HCT116 (cell line): ENCODE measurements around the gene CTU2. TPM values are rescaled to one million over a fixed set of nuclear protein-coding genes. Genes with fewer than 3 reads are reported as not detected.

Experiments
- ATAC-seq: fragments of 200-7000 bp; cut with Tn5 transposase; 2 replicates; pipeline ENCODE4 v1.9.1; 2020; ENCODE audit warnings: mild to moderate bottlenecking, moderate library complexity
- BruUV-seq: library from RNA; stranded (reverse); fragments of 400-500 nt; replicated peaks from 2 replicates; lab custom pipeline; 2021; lab: Mats Ljungman, UMichigan
- CTCF ChIA-PET: fragments of 300-600 bp; sonication (Branson Sonifier 250); formaldehyde crosslinking; loops from one replicate; lab custom pipeline; 2021; ENCODE audit warnings: antibody characterized with exemption; lab: Charles Lee
- POLR2A ChIA-PET: fragments of 300-600, 350-600 bp; sonication (Branson Sonifier 250); formaldehyde crosslinking; loops from one replicate; lab custom pipeline; 2021; ENCODE audit warnings: antibody characterized with exemption; lab: Charles Lee
- RAD21 ChIA-PET, 2 experiments: fragments of 300-600 bp; sonication (Branson Sonifier 250); formaldehyde crosslinking; loops; one replicate each; lab custom pipeline; 2023; ENCODE audit warnings: low total read pairs in 2 of 2; ENCODE audit not compliant: uncharacterized antibody in 2 of 2, unreplicated experiment in 2 of 2, low non-redundant PET in 1 of 2; lab: Charles Lee
- DNase-seq: peaks from one replicate; pipeline ENCODE4 v3.0.0-alpha.2; 2010; ENCODE audit warnings: low read depth, low spot score
- H2AFZ ChIP-seq: fragments of 200-600 bp; shearing (Covaris generic), sonication (generic); 2 replicates; pipeline ENCODE4 v1.6.1; 2017; ENCODE audit warnings: low read depth, mixed run types, mixed read lengths, antibody characterized with exemption, low read length; ENCODE audit not compliant: poor library complexity, severe bottlenecking
- H3K27ac ChIP-seq: 2 replicates; pipeline ENCODE4 v1.5.1; 2012; ENCODE audit warnings: low read depth, low read length
- H3K27me3 ChIP-seq: fragments of 200-600 bp; sonication (generic); 2 replicates; pipeline ENCODE4 v1.6.1; 2016; ENCODE audit warnings: mixed run types, low read length, mixed read lengths; ENCODE audit not compliant: insufficient read depth
- H3K36me3 ChIP-seq, 2 experiments: fragments of 200-500 bp in 1 of 2; fragments of 200-600 bp in 1 of 2; sonication (Bioruptor generic) in 1 of 2; sonication (generic) in 1 of 2; 2 replicates each; pipeline versions ENCODE4 v1.5.1 to v1.6.1; 2014 to 2016; ENCODE audit warnings: low read length in 2 of 2, inconsistent platforms in 1 of 2, mixed read lengths in 1 of 2, mixed run types in 1 of 2; ENCODE audit not compliant: insufficient read depth in 2 of 2, control insufficient read depth in 1 of 2
- H3K4me1 ChIP-seq, 2 experiments: fragments of 200-600 bp in 1 of 2; sonication (generic) in 1 of 2; 2 replicates each; pipeline versions ENCODE4 v1.5.1 to v1.6.1; 2012 to 2017; ENCODE audit warnings: low read length in 2 of 2, inconsistent platforms in 1 of 2, mild to moderate bottlenecking in 1 of 2, mixed read lengths in 1 of 2, mixed run types in 1 of 2, moderate library complexity in 1 of 2; ENCODE audit not compliant: insufficient read depth in 2 of 2, control insufficient read depth in 1 of 2
- H3K4me2 ChIP-seq: fragments of 200-600 bp; sonication (generic); 2 replicates; pipeline ENCODE4 v1.6.1; 2017; ENCODE audit warnings: mixed run types, low read length, mixed read lengths
- H3K4me3 ChIP-seq, 2 experiments: fragments of 200-600 bp in 1 of 2; sonication (generic) in 1 of 2; replicated peaks in 1 of 2; 2 replicates each; pipeline ENCODE4 v1.5.1; 2011 to 2016; ENCODE audit warnings: low read length in 2 of 2, control low read depth in 1 of 2, low read depth in 1 of 2, mild to moderate bottlenecking in 1 of 2, mixed read lengths in 1 of 2, mixed run types in 1 of 2
- H3K79me2 ChIP-seq: fragments of 200-600 bp; sonication (generic); 2 replicates; pipeline ENCODE4 v1.6.1; 2017; ENCODE audit warnings: mild to moderate bottlenecking, mixed run types, low read length, moderate library complexity, mixed read lengths; ENCODE audit not compliant: insufficient read depth
- H3K9ac ChIP-seq: fragments of 200-600 bp; sonication (generic); 2 replicates; pipeline ENCODE4 v1.6.1; 2016; ENCODE audit warnings: low read length, mixed read lengths
- H3K9me2 ChIP-seq: fragments of 200-600 bp; sonication (generic), shearing (Covaris generic); 2 replicates; pipeline ENCODE4 v1.6.1; 2017; ENCODE audit warnings: mixed run types, mild to moderate bottlenecking, moderate library complexity; ENCODE audit not compliant: insufficient read depth
- H3K9me3 ChIP-seq, 2 experiments: fragments of 200-500 bp in 1 of 2; fragments of 200-600 bp in 1 of 2; sonication (Bioruptor generic) in 1 of 2; sonication (generic) in 1 of 2; 2 replicates each; pipeline ENCODE4 v1.6.1; 2014 to 2017; ENCODE audit warnings: low read length in 2 of 2, mixed read lengths in 2 of 2, inconsistent platforms in 1 of 2, low read depth in 1 of 2, mild to moderate bottlenecking in 1 of 2, mixed run types in 1 of 2, moderate library complexity in 1 of 2; ENCODE audit not compliant: control insufficient read depth in 1 of 2, insufficient read depth in 1 of 2
- H4K20me1 ChIP-seq: fragments of 200-600 bp; sonication (generic), shearing (Covaris generic); 2 replicates; pipeline ENCODE4 v1.6.1; 2017; ENCODE audit warnings: mixed run types, mild to moderate bottlenecking, moderate library complexity; ENCODE audit not compliant: insufficient read depth
- CBX3 ChIP-seq: IDR thresholded peaks from 2 replicates; pipeline ENCODE4 v1.6.1; 2012; ENCODE audit warnings: low read depth
- EGR1 ChIP-seq: IDR thresholded peaks from 2 replicates; pipeline ENCODE4 v1.6.1; 2012; ENCODE audit warnings: low read depth
- ELF1 ChIP-seq: IDR thresholded peaks from 2 replicates; pipeline ENCODE4 v1.6.1; 2012; ENCODE audit warnings: low read depth, borderline replicate concordance
- EZH2 ChIP-seq: fragments of 200-600 bp; sonication (generic); IDR thresholded peaks from 2 replicates; pipeline ENCODE4 v1.6.1; 2017; ENCODE audit warnings: antibody characterized with exemption, mixed run types
- EZH2phosphoT487 ChIP-seq: fragments of 200-600 bp; IDR thresholded peaks from 2 replicates; pipeline ENCODE4 v1.6.1; 2018; ENCODE audit warnings: antibody characterized with exemption, borderline replicate concordance
- POLR2A ChIP-seq: IDR thresholded peaks from 2 replicates; pipeline ENCODE4 v1.7.0; 2011; ENCODE audit warnings: borderline replicate concordance; ENCODE audit not compliant: insufficient read depth, insufficient read length; ENCODE audit errors: extremely low read depth
- POLR2AphosphoS5 ChIP-seq: IDR thresholded peaks from 2 replicates; pipeline ENCODE4 v1.6.1; 2011; ENCODE audit warnings: mild to moderate bottlenecking, low read depth, low read length, moderate library complexity
- RAD21 ChIP-seq: IDR thresholded peaks from 2 replicates; pipeline ENCODE4 v1.6.1; 2012; ENCODE audit warnings: low read depth, mild to moderate bottlenecking
- SIN3A ChIP-seq: IDR thresholded peaks from 2 replicates; pipeline ENCODE4 v1.6.1; 2012; ENCODE audit warnings: low read depth
- SP1 ChIP-seq: IDR thresholded peaks from 2 replicates; pipeline ENCODE4 v1.6.1; 2012; ENCODE audit warnings: low read depth
- YY1 ChIP-seq: IDR thresholded peaks from 2 replicates; pipeline ENCODE4 v1.6.1; 2011; ENCODE audit warnings: low read length, low read depth, moderate library complexity, mild to moderate bottlenecking; ENCODE audit not compliant: insufficient replicate concordance; ENCODE audit errors: extremely low read depth
- ZFX ChIP-seq: fragments of 450-650 bp; IDR thresholded peaks from 2 replicates; pipeline ENCODE4 v1.6.1; 2017
- ZNF274 ChIP-seq: fragments of 200-500 bp; sonication (Bioruptor generic); IDR thresholded peaks from 2 replicates; pipeline ENCODE4 v1.6.1; 2014; ENCODE audit warnings: mild to moderate bottlenecking, low read depth, low read length, inconsistent platforms
- intact Hi-C: fragments of 100-400 bp; cut with micrococcal nuclease; formaldehyde crosslinking; loops from 2 replicates; pipeline ENCODE4 v1.10.0; 2022
- total RNA-seq: library from RNA; stranded (reverse); gene quantifications from one replicate; pipeline ENCODE4 v1.2.1, GENCODE V29; 2021; ENCODE audit not compliant: unreplicated experiment
- TF ChIP-seq, protein P1 (sequence below), 3 experiments: fragments of 200-600 bp in 1 of 3; sonication (generic) in 1 of 3; IDR thresholded peaks in 2 of 3; conservative IDR thresholded peaks in 1 of 3; 2 replicates each; pipeline ENCODE4 v1.5.1; 2012 to 2017; ENCODE audit warnings: low read depth in 2 of 3, low read length in 2 of 3, antibody characterized with exemption in 1 of 3, borderline replicate concordance in 1 of 3, control low read depth in 1 of 3, mild to moderate bottlenecking in 1 of 3, mixed read lengths in 1 of 3, mixed run types in 1 of 3, moderate library complexity in 1 of 3; ENCODE audit not compliant: insufficient read depth in 1 of 3
- TF ChIP-seq, protein P2 (sequence below): IDR thresholded peaks from 2 replicates; pipeline ENCODE4 v1.6.1; 2011; ENCODE audit warnings: mild to moderate bottlenecking, low read length, moderate library complexity; ENCODE audit not compliant: insufficient replicate concordance; ENCODE audit errors: extremely low read depth
- TF ChIP-seq, protein P3 (sequence below): IDR thresholded peaks from 2 replicates; pipeline ENCODE4 v1.6.1; 2012; ENCODE audit warnings: low read depth
- TF ChIP-seq, protein P4 (sequence below): IDR thresholded peaks from 2 replicates; pipeline ENCODE4 v1.6.1; 2012
- TF ChIP-seq, protein P5 (sequence below): IDR thresholded peaks from 2 replicates; pipeline ENCODE4 v1.6.1; 2012

The CTU2 gene
- total RNA-seq, 1 experiment from 2014 or later, result 71.3 TPM

DNA sequence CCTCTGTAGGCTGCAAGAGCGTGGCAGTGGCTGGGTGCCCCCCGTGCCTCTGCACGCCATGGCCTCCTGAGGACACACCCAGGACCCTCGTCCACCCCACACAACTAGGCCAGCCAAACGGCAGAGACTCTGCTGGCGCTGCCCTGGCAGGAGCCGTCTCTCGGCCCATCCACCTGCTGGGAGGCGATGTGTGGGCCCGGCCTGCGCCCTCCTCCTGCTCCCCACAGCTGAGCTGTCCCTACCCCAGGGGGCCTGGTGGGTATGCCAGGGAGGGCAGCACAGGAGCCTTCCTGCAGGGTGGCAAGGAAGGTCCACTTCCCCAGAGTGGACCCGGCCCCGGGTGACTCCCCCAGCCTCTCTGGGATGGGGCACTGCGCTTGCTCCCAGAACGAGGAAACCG is 7.1 kb upstream of the CTU2 start (continued):
- TF ChIP-seq EGR1, result no peak

DNA sequence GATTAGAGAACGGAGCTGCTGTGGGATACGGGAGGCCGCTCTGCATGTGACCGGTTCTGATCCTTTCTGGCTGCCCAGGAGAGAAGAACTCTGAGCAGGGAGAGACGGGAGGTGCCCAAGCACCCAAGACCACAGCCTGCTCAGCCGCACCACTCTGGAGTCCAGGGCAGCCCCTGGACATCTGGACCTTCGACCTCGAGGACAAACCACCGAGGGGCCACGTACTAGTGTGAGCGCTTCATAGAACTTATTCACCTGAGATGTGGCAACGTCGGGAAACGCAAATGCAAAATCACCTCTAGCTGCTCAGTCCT is 6.0 kb upstream of the CTU2 start:
- ATAC-seq (no peak), DNase-seq (no peak)
- peaks cover 5 to 6% of the 10 kb centered on the region in 2 experiments; a peak in 3 of 4 replicates for H3K4me1 ChIP-seq
- H2AFZ ChIP-seq, result no peak overlapping the region
- H3K27ac ChIP-seq, result no peak overlapping the region
- H3K4me2 ChIP-seq, result no peak overlapping the region
- ChIA-PET CTCF (no interaction called here), RAD21 (interaction anchor here in 1 of 2 experiments (0.7 kb wide), 1 partner anchor 28 kb away, joined by 3 read pairs; no protein-coding TSS in a partner anchor), POLR2A (no interaction called here)
- intact Hi-C loops, result no loop called here
- H4K20me1 ChIP-seq, result no peaks in the 10 kb centered on the region
- no peaks in the 10 kb centered on the region for H3K27me3 ChIP-seq
- H3K9ac ChIP-seq, result no peak overlapping the region
- H3K36me3 ChIP-seq, result peaks cover 2 to 3% of the 10 kb centered on the region in 2 experiments; a peak in 1 of 4 replicates
- no peak overlapping the region for H3K4me3 ChIP-seq
- H3K79me2 ChIP-seq, result peaks cover 6% of the 10 kb centered on the region
- H3K9me3 ChIP-seq, result no peaks in the 10 kb centered on the region
- no peak for TF ChIP-seq EZH2phosphoT487
- no peak for TF ChIP-seq CBX3
- TF ChIP-seq, protein P1, sequence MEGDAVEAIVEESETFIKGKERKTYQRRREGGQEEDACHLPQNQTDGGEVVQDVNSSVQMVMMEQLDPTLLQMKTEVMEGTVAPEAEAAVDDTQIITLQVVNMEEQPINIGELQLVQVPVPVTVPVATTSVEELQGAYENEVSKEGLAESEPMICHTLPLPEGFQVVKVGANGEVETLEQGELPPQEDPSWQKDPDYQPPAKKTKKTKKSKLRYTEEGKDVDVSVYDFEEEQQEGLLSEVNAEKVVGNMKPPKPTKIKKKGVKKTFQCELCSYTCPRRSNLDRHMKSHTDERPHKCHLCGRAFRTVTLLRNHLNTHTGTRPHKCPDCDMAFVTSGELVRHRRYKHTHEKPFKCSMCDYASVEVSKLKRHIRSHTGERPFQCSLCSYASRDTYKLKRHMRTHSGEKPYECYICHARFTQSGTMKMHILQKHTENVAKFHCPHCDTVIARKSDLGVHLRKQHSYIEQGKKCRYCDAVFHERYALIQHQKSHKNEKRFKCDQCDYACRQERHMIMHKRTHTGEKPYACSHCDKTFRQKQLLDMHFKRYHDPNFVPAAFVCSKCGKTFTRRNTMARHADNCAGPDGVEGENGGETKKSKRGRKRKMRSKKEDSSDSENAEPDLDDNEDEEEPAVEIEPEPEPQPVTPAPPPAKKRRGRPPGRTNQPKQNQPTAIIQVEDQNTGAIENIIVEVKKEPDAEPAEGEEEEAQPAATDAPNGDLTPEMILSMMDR (IDR thresholded peaks at IDR 0.05 in 2 of 3, conservative IDR thresholded peaks at IDR 0.05 in 1 of 3; ENCODE audit: borderline replicate concordance in 1 of 3, insufficient read depth in 1 of 3, low read depth in 2 of 3, low read length in 2 of 3), result no peak
- TF ChIP-seq ZFX, result no peak
- no peak for TF ChIP-seq ZNF274
- TF ChIP-seq EZH2, result no peak
- TF ChIP-seq POLR2A, result no peak
- TF ChIP-seq, protein P2, sequence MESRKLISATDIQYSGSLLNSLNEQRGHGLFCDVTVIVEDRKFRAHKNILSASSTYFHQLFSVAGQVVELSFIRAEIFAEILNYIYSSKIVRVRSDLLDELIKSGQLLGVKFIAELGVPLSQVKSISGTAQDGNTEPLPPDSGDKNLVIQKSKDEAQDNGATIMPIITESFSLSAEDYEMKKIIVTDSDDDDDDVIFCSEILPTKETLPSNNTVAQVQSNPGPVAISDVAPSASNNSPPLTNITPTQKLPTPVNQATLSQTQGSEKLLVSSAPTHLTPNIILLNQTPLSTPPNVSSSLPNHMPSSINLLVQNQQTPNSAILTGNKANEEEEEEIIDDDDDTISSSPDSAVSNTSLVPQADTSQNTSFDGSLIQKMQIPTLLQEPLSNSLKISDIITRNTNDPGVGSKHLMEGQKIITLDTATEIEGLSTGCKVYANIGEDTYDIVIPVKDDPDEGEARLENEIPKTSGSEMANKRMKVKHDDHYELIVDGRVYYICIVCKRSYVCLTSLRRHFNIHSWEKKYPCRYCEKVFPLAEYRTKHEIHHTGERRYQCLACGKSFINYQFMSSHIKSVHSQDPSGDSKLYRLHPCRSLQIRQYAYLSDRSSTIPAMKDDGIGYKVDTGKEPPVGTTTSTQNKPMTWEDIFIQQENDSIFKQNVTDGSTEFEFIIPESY, result no peak
- TF ChIP-seq SIN3A, result no peak
- TF ChIP-seq, protein P3, sequence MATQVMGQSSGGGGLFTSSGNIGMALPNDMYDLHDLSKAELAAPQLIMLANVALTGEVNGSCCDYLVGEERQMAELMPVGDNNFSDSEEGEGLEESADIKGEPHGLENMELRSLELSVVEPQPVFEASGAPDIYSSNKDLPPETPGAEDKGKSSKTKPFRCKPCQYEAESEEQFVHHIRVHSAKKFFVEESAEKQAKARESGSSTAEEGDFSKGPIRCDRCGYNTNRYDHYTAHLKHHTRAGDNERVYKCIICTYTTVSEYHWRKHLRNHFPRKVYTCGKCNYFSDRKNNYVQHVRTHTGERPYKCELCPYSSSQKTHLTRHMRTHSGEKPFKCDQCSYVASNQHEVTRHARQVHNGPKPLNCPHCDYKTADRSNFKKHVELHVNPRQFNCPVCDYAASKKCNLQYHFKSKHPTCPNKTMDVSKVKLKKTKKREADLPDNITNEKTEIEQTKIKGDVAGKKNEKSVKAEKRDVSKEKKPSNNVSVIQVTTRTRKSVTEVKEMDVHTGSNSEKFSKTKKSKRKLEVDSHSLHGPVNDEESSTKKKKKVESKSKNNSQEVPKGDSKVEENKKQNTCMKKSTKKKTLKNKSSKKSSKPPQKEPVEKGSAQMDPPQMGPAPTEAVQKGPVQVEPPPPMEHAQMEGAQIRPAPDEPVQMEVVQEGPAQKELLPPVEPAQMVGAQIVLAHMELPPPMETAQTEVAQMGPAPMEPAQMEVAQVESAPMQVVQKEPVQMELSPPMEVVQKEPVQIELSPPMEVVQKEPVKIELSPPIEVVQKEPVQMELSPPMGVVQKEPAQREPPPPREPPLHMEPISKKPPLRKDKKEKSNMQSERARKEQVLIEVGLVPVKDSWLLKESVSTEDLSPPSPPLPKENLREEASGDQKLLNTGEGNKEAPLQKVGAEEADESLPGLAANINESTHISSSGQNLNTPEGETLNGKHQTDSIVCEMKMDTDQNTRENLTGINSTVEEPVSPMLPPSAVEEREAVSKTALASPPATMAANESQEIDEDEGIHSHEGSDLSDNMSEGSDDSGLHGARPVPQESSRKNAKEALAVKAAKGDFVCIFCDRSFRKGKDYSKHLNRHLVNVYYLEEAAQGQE, result no peak
- TF ChIP-seq RAD21, result no peak
- TF ChIP-seq, protein P4, sequence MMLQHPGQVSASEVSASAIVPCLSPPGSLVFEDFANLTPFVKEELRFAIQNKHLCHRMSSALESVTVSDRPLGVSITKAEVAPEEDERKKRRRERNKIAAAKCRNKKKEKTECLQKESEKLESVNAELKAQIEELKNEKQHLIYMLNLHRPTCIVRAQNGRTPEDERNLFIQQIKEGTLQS, result no peak
- TF ChIP-seq SP1, result no peak
- TF ChIP-seq YY1, result no peak
- TF ChIP-seq ELF1, result no peak
- TF ChIP-seq, protein P5, sequence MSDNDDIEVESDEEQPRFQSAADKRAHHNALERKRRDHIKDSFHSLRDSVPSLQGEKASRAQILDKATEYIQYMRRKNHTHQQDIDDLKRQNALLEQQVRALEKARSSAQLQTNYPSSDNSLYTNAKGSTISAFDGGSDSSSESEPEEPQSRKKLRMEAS, result no peak
- no peak for TF ChIP-seq POLR2AphosphoS5
- H3K9me2 ChIP-seq, result no peaks in the 10 kb centered on the region
- BruUV-seq, result no TSS peak
